Measurements from ENCODE around the gene IP6K1. TPM values are rescaled to one million over a fixed set of nuclear protein-coding genes. Genes with fewer than 3 reads are reported as not detected.

IP6K1 gene
- total and polyA plus RNA-seq, 10 of the 15 experiments (the other 5 are each of a cell fraction or from before 2014, with no cell fraction given): 1.3 to 30.6 (median 18.2) TPM

DNA sequence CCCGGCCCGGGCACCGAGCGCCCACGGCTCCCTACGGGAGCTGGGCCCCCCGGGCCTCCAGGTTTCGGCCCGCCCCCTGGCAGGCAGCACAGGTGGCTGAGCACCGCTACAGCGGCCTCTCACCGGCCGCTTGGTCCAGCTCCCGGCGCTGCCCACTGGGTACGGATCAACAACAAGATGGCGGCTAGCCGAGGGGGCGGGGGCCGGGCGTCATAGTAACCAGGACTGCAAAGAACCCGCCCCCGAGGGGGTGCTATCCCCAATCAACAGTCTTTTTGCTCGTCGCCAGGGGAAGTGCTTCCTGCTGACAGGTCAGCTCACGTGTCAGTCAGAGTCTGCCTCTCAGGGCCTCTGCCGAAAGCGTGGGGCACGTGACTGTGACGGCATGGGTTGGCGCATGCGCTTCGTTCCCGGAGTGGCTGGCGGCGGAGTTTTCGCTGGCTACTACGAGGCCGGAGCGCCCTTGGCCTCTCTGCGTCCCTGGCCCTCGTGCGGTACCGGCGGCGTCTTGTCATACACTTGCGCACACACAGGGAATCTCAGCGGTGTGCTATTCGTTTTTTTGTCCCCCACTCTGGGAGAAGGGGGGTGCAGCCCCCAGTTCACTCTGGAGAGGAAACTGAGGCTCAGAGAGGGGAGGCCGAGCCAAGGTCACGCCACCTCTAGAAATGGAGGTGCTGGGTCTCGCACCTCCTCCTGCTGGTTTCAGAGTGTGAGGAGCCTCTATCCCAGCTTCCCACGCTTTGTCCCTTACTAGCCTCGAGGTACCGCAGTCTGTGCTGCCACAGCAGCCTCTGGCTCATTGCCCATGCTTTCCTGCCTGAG is at the start of gene IP6K1 (continued):
- no peak for TF ChIP-seq IRF5 (IDR thresholded peaks at IDR 0.05; ENCODE audit: borderline replicate concordance)
- TF ChIP-seq CHD1 (IDR thresholded peaks at IDR 0.05; ENCODE audit: low read depth, low read length): no peak
- peak; percentile 80 for TF ChIP-seq MLLT1 (IDR thresholded peaks at IDR 0.05)
- TF ChIP-seq, protein P1, sequence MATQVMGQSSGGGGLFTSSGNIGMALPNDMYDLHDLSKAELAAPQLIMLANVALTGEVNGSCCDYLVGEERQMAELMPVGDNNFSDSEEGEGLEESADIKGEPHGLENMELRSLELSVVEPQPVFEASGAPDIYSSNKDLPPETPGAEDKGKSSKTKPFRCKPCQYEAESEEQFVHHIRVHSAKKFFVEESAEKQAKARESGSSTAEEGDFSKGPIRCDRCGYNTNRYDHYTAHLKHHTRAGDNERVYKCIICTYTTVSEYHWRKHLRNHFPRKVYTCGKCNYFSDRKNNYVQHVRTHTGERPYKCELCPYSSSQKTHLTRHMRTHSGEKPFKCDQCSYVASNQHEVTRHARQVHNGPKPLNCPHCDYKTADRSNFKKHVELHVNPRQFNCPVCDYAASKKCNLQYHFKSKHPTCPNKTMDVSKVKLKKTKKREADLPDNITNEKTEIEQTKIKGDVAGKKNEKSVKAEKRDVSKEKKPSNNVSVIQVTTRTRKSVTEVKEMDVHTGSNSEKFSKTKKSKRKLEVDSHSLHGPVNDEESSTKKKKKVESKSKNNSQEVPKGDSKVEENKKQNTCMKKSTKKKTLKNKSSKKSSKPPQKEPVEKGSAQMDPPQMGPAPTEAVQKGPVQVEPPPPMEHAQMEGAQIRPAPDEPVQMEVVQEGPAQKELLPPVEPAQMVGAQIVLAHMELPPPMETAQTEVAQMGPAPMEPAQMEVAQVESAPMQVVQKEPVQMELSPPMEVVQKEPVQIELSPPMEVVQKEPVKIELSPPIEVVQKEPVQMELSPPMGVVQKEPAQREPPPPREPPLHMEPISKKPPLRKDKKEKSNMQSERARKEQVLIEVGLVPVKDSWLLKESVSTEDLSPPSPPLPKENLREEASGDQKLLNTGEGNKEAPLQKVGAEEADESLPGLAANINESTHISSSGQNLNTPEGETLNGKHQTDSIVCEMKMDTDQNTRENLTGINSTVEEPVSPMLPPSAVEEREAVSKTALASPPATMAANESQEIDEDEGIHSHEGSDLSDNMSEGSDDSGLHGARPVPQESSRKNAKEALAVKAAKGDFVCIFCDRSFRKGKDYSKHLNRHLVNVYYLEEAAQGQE (IDR thresholded peaks at IDR 0.05; ENCODE audit: low read depth, low read length): no peak
- peak; percentile 78 for TF ChIP-seq NRF1 (conservative IDR thresholded peaks at IDR 0.05; ENCODE audit: low read depth, low read length)
- TF ChIP-seq E2F8 (IDR thresholded peaks at IDR 0.05; ENCODE audit: low read depth, partially characterized antibody): no peak
- 0 out of 2 replicates have a peak, but pooled peaks have one; percentile 9 for TF ChIP-seq ZBTB4 (CRISPR knock-in tag; IDR thresholded peaks at IDR 0.05)
- TF ChIP-seq YY1 (IDR thresholded peaks at IDR 0.05; ENCODE audit: low read depth, low read length): peak; percentile 95
- TF ChIP-seq, protein P2, sequence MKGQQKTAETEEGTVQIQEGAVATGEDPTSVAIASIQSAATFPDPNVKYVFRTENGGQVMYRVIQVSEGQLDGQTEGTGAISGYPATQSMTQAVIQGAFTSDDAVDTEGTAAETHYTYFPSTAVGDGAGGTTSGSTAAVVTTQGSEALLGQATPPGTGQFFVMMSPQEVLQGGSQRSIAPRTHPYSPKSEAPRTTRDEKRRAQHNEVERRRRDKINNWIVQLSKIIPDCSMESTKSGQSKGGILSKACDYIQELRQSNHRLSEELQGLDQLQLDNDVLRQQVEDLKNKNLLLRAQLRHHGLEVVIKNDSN (IDR thresholded peaks at IDR 0.05; ENCODE audit: borderline replicate concordance, extremely low read length, insufficient read depth, low read depth, low read length): peak; percentile 99
- peak; percentile 95 for TF ChIP-seq CHD2 (IDR thresholded peaks at IDR 0.05; ENCODE audit: borderline replicate concordance, low read depth, low read length)
- TF ChIP-seq HDAC6 (IDR thresholded peaks at IDR 0.05; ENCODE audit: unreplicated experiment): no peak
- TF ChIP-seq SREBF1 (IDR thresholded peaks at IDR 0.05; ENCODE audit: low read length): no peak; the same call in 1 of the 2 replicates
- TF ChIP-seq CEBPB (IDR thresholded peaks at IDR 0.05; ENCODE audit: borderline replicate concordance in 1 of 2, low read depth in 2 of 2, low read length in 2 of 2): no peak
- no peak for TF ChIP-seq ZNF384 (IDR thresholded peaks at IDR 0.05; ENCODE audit: borderline replicate concordance, low read depth, low read length)
